ENCODE data around the gene FRMPD4. TPM values are rescaled to one million over a fixed set of nuclear protein-coding genes. Genes with fewer than 3 reads are reported as not detected.

Gene FRMPD4
- total RNA-seq, 2 experiments from 2014 or later: not detected

DNA sequence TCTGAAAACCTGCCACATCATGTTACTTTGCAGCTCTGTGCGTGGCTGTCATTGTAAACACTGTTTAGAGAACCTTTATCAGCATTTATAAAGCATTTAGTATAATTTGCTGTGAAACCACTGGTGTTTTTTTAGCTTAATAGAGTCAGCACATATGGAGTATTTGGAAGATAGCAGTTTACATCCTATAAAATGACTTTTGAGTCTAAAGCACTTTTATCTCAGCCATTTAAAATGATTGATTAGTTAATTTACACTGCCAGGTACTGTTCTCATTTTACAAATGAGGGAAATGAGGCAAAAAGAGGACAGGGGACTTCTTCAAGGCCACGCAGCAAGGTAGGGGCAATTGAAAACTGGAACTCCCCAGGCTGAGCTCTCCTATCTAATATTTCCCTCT lies 181.7 kb downstream of the FRMPD4 start:
- intact Hi-C loops (cut with DNase I, micrococcal nuclease): no loop called here
- no peaks in the 10 kb centered on the region for H3K36me3 Mint-ChIP-seq (ENCODE audit: low read depth)
- no peak overlapping the region for H3K4me3 Mint-ChIP-seq
- no peaks in the 10 kb centered on the region for H3K27me3 Mint-ChIP-seq
- ChIA-PET CTCF (no interaction called here), POLR2A (no interaction called here)
- no peak overlapping the region for H3K27ac ChIP-seq (ENCODE audit: low read depth in 1 of 2, low read length in 2 of 2)
- H3K4me1 Mint-ChIP-seq (ENCODE audit: low read depth): no peaks in the 10 kb centered on the region
- no peak overlapping the region for H3K27ac Mint-ChIP-seq
- no peaks in the 10 kb centered on the region for H3K9me3 ChIP-seq (ENCODE audit: control insufficient read depth in 1 of 2, insufficient read depth in 1 of 2, low read length in 2 of 2)
- H3K4me1 ChIP-seq (ENCODE audit: insufficient read depth, low read length): no peaks in the 10 kb centered on the region
- ATAC-seq (ENCODE audit: poor library complexity): no peak
- no peaks in the 10 kb centered on the region for H3K27me3 ChIP-seq (ENCODE audit: control insufficient read depth in 1 of 2, insufficient read depth in 2 of 2, low read length in 2 of 2)
- H3K4me3 ChIP-seq (ENCODE audit: low read length): no peak overlapping the region
- no peaks in the 10 kb centered on the region for H3K36me3 ChIP-seq (ENCODE audit: insufficient read depth, low read length)
- H3K9me3 Mint-ChIP-seq: no peaks in the 10 kb centered on the region
- DNase-seq: no peak
- TF ChIP-seq, protein P1, sequence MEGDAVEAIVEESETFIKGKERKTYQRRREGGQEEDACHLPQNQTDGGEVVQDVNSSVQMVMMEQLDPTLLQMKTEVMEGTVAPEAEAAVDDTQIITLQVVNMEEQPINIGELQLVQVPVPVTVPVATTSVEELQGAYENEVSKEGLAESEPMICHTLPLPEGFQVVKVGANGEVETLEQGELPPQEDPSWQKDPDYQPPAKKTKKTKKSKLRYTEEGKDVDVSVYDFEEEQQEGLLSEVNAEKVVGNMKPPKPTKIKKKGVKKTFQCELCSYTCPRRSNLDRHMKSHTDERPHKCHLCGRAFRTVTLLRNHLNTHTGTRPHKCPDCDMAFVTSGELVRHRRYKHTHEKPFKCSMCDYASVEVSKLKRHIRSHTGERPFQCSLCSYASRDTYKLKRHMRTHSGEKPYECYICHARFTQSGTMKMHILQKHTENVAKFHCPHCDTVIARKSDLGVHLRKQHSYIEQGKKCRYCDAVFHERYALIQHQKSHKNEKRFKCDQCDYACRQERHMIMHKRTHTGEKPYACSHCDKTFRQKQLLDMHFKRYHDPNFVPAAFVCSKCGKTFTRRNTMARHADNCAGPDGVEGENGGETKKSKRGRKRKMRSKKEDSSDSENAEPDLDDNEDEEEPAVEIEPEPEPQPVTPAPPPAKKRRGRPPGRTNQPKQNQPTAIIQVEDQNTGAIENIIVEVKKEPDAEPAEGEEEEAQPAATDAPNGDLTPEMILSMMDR (IDR thresholded peaks at IDR 0.05): no peak

DNA sequence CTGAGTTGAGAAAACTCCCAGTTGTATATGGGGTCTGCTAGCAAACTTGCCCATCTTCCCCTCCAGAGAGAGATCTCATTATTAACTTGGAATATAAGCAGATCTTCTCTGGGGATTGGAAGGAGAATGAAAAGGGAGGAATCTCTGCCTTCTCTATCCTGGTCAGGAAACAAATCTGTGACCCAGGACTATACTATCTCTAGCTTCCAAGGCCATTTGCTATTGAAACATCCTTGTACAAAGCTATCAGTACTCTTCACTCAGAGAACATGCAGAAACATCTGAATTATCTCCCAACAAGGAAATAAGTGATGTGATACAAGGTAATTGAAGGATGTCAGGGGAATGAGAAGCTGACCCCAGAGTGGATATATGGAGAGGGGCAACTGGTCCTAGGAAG lies 183.8 kb downstream of the FRMPD4 start:
- H3K36me3 ChIP-seq (ENCODE audit: insufficient read depth, low read length): no peaks in the 10 kb centered on the region
- CTCF ChIA-PET: no interaction called here
- H3K4me3 Mint-ChIP-seq: no peak overlapping the region
- no peak overlapping the region for H3K4me3 ChIP-seq (ENCODE audit: low read length)
- H3K9me3 ChIP-seq (ENCODE audit: control insufficient read depth in 1 of 2, insufficient read depth in 1 of 2, low read length in 2 of 2): no peaks in the 10 kb centered on the region
- DNase-seq (no peak), ATAC-seq (ENCODE audit: poor library complexity) (no peak)
- intact Hi-C loops (cut with DNase I, micrococcal nuclease): no loop called here
- H3K27me3 Mint-ChIP-seq: no peaks in the 10 kb centered on the region
- H3K27ac ChIP-seq (ENCODE audit: low read depth in 1 of 2, low read length in 2 of 2): no peak overlapping the region
- no peaks in the 10 kb centered on the region for H3K27me3 ChIP-seq (ENCODE audit: control insufficient read depth in 1 of 2, insufficient read depth in 2 of 2, low read length in 2 of 2)
- TF ChIP-seq, protein P1 (IDR thresholded peaks at IDR 0.05): no peak
- H3K27ac Mint-ChIP-seq: no peak overlapping the region
- no peaks in the 10 kb centered on the region for H3K36me3 Mint-ChIP-seq (ENCODE audit: low read depth)
- no peaks in the 10 kb centered on the region for H3K4me1 Mint-ChIP-seq (ENCODE audit: low read depth)
- POLR2A ChIA-PET: no interaction called here
- H3K9me3 Mint-ChIP-seq: no peaks in the 10 kb centered on the region
- H3K4me1 ChIP-seq (ENCODE audit: insufficient read depth, low read length): no peaks in the 10 kb centered on the region

DNA sequence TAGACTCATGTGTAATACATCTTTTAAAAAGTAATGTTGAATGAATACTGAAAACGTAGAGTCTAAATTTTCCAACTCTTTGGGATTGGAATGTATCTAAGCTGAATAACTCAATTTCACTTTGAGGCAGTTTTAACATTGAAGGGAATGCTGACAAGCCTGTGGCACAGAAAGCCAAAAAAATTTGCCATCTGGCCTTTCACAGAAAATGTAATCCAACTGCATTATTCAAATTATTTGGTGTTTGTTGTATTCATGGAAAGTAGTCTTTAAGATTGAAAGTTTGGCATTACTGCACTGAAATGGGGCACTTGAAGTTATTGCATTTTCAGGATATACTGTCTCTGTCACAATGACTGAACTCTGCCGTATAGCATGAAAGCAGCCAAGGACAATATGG lies 186.9 kb downstream of the FRMPD4 start:
- H3K4me3 Mint-ChIP-seq: no peak overlapping the region
- ATAC-seq (ENCODE audit: poor library complexity) (no peak), DNase-seq (no peak)
- no peaks in the 10 kb centered on the region for H3K4me1 Mint-ChIP-seq (ENCODE audit: low read depth)
- H3K27ac ChIP-seq (ENCODE audit: low read depth in 1 of 2, low read length in 2 of 2): no peak overlapping the region
- no peaks in the 10 kb centered on the region for H3K9me3 Mint-ChIP-seq
- H3K27ac Mint-ChIP-seq: no peak overlapping the region
- intact Hi-C loops (cut with DNase I, micrococcal nuclease): no loop called here
- H3K4me3 ChIP-seq (ENCODE audit: low read length): no peak overlapping the region
- TF ChIP-seq, protein P1 (IDR thresholded peaks at IDR 0.05): no peak
- CTCF ChIA-PET: no interaction called here
- no peaks in the 10 kb centered on the region for H3K27me3 ChIP-seq (ENCODE audit: control insufficient read depth in 1 of 2, insufficient read depth in 2 of 2, low read length in 2 of 2)
- no peaks in the 10 kb centered on the region for H3K4me1 ChIP-seq (ENCODE audit: insufficient read depth, low read length)
- no peaks in the 10 kb centered on the region for H3K9me3 ChIP-seq (ENCODE audit: control insufficient read depth in 1 of 2, insufficient read depth in 1 of 2, low read length in 2 of 2)
- H3K27me3 Mint-ChIP-seq: no peaks in the 10 kb centered on the region
- H3K36me3 ChIP-seq (ENCODE audit: insufficient read depth, low read length): no peaks in the 10 kb centered on the region
- no peaks in the 10 kb centered on the region for H3K36me3 Mint-ChIP-seq (ENCODE audit: low read depth)
- POLR2A ChIA-PET: no interaction called here
